COR-L47 (cell line): ENCODE data around the gene IL31.
"Not testable (repeated sequence)": the region's sequence is repeated elsewhere in the genome, so short reads cannot be mapped to it uniquely, and the experiment has no call there.

Source experiments
- DNase-seq: peaks from one replicate; lab custom pipeline; 2025; lab: John Stamatoyannopoulos, UW

The IL31 gene

DNA sequence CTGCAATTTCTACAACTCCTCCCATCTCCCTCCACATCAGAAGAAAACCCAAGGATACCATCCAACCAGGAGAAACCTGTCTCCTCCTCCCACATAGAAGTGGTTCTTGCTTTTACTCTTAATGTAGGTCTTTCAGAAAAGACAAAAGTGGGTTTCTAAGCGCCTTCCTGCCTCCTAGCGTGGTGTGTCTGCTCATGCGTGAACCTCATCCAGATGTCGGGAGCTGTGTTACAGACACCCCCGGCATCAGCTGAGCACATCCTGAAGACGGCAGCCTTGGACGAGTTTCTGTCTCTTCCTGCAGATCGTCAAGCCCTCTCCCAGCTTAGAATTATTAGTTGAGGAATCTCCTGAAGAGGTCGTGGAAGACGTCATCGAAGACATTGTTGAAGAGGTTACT is 18.4 kb upstream of the IL31 start:
- no peak for DNase-seq

DNA sequence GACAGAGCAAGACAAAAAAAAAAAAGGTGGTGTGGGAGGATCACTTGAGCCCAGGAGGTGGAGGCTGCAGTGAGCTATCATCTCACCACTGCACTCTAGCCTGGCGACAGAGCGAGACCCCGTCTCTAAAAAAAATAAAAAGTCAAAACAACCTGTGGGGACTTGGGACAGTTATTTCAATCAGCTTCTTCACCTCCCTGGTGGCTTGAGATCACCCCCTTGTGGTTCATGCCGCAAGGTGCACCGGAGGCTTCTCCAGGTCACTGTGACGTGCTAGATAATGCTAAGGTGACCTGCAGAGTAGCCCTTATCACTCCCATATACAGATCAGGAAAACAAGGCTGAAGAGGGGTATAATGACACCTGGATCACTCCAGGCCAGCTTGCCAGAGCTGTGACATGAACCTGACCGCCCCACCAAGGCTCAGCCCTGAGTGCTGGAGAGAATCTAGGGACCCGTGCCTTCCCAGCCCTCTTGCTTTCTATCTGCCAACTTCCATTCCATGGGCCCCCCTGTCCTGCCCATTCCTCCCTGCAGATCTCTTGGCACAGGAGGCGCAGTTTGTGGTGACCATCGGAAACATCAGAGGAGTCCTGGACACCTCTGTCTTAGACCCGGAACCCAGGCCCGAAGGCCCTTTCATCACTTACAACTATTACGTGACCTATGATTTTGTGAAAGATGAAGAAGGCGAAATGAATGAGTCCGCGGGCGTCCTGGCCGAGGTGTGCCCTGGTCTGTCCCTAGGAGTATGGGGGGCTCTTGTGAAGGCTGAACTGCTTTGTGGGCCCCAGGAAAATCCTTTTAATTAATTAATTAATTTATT is 17.0 kb upstream of the IL31 start:
- no peak for DNase-seq

DNA sequence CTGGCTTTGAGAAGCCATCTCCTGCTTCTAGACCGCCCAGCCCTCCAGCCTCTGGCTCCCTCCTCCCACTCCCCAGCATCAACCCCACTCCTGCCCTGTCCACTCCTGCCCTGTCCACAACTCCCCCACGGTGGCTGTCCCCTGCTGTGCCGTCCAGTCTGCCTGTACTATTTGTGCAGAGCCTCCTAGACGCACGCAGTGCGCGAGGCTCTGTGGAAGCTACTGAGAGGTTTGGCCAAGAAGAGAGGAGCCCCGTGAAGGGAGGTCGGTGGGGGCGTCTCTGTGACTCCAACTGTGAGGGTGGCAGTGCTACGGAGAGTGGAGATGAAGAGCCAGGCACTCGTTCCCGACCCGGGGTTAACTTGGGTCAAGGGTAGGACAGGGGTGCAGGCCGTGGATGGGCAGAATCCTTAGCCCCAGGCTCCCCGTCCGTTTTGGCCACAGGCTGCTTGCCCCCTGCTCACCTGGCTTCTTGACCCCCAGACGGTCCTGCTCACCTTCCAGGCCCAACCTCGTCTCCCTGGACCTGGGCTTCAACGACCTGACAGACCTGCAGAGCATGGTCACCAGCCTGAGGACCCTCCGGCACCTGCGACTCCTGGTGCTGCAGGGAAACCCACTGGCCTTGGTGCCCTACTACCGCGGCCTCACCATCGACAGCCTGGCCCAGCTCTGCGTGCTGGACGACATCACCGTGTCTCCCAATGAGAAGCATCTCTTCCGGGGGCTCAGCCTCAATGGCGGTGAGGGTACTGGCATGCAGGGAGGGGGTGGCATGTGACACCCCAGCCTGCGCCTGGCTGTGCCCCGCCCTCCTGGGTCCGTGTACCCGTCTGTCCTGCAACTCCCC is 15.8 kb upstream of the IL31 start:
- DNase-seq, result no peak

DNA sequence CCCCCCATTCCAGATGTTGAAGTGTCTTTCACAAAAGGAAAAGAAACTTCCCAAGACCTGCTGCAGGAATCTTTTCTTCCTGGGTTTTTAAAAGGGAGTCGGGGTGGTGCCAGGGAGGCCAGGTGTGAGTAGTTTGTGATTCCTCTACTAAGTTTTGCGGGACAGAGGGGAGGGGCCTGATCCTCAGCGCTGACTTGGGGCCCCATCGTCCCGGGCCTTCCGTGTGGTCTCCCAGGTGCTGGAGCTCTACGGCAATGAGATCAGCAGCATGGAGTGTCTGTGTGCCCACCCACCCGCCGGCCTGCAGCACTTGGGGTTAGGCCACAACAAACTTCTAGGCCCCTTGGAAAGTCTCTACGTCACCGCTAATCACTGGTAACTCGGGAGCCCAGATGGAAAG is 13.4 kb upstream of the IL31 start:
- no peak for DNase-seq

DNA sequence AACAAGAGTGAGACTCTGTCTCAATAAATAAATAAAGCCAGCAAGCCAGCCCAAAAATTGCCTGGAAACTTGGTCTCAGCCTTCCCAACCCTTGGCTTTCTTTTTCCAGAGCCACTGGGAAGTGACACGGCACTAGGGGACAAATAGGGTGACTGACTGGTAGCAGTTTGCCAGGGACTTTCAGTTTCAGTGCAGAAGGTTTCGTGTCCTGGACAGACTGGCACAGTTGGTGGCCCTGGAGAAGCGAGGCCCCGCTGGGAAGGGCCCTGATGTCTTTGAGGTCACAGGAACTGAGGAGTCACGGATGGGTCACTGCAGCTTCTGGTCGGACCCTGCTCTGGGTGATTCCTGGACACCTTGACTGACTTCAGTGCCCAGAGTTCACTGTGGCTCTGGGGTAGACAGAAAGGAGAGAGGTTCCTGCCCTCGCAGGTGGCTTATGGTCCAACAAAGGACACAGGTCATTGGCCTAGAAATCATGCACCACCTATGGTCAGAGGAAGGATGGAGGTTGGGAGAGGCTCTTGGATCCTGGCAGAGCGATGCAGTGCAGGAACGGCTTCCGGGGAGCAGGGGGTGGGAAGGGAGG is 11.6 kb upstream of the IL31 start:
- DNase-seq, result no peak

DNA sequence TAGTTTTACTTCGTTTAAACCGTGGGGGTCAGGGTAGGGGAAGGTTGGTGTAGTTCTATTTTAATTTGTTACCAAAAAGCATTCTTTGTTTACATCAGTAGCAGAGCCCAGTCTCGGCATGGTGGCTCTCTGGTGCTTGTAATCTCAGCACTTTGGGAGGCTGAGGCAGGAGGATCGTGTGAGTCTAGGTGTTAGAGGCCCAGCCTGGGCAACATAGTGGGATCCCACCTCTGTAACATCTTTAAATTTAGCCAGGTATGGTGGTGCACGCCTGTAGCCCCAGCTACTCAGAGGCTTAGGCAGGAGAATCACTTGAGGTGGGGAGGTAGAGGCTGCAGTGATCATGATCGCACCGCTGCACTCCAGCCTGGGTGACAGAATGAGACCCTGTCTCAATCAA is 11.1 kb upstream of the IL31 start:
- DNase-seq, result no peak

DNA sequence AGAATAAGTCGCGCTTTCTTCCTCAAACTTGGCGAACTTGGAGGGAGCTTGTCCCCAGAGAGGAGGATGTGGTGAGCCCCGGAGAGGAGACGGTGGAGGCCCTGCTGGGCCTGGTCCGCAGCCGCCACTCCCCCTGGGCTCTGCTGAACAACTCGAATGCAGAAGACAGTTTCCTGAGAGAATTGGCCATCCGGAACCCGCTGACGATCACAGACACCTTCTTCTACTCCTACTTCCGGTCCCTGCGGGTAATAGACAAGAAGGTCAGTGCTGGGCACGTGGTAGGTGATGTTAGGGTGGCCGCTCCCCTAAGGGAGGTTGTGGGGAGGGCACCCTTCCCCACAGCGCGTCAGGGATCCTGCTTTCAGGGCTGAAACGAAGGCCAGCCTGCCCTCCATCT is 10.5 kb upstream of the IL31 start:
- no peak for DNase-seq

DNA sequence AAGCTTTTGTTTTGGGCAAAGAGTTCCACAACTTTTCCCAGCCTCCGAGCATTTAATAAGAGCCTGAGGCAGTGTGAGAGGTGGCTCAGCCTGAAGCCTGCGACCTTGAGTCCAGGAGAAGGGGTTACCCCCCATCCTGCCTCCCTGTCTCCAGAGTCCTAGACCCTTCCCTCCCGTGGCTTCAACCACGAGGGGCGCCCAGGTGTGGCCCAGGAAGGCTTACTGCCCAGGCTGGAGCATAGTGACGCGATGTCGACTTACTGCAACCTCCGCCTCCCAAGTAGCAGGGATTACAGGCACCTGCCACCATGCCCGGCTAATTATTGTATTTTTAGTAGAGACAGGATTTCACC is 9.5 kb upstream of the IL31 start:
- no peak for DNase-seq

DNA sequence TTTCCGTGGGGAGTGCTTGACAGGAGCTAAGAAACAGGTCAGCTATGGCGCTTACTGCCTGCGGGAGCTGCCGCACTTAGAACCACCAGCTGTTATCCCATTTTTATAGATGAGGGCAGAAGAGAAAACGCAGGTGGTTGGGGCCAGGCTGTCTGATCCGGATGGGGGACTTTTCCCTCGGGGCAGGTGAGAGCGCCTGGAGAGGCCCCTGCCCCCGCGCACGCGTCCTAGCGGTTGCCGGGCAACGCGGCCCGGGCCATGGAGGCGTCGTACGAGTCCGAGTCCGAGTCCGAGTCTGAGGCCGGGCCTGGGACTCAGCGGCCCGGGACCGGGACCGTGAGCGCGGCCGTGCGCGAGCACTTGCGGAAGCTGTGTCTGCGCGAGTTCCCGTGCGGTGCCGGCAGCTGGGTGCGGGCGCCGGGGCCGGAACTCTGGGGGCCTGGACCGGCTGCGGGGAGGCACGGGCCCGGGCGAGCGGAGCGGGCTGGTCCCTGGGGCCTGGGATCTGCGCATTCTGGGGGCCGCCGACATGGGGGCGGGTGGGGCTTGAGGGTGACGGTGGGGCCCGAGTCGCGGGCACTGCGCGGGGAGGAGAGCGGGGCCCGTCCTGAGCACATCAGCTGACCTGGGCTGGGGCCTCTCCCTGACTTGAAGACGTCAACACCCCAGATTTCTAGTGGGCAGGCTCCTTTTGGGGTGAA is 9.0 kb upstream of the IL31 start, which contains the start of gene LRRC43:
TSS of gene LRRC43 (plus strand) at position 237 of the 701 bp plus-strand sequence. CDS start at position 259, 22 bp downstream.
- DNase-seq, result no peak

DNA sequence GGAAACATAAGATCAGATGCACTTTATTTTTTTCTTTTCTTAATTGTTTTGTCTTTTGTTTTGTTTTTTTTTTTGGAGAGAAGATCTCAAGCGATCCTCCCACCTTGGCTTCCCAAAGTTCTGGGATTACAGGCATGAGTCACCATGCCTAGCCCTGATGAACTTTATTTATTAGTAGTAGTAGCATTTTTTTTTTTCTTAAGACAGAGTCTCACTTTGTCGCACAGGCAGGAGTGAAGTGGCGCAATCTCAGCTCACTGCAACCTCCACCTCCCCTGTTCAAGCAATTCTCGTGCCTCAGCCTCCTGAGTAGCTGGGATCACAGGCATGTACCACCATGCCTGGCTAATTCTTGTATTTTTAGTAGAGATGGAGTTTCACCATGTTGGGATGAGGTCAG is 2.5 kb upstream of the IL31 start:
- DNase-seq, result not testable (repeated sequence)

DNA sequence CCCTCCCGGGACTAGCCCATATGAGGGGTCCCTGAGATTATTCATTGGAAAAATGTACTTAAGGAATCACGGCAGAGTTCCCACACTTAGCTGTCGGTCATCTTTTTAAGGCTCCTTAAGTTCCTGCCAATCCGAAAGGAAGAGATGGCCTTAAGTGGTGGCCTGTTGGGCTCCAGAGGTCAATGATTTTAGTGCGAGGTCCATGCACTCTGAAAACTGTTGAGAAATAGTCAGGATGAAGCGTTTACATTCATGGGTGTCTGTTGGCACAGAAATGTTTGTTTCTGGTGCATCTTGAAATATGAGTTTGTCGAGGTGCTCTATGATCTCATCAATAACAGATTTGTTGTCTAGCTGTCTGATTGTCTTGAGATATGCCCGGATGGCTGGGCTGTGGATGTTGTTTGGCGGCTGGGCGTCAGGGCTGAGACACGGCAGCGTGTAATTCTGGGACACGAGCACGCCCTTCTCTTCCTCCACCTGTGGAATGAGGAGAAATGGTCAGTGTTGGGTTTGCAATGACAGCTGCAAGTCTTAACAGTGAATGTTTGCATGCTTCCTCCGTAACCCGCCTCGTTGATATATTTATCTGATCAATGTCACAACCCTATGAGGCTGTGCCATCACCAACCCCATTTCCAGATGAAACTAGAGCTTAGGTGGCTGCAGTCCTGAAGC is 1.6 kb downstream of the IL31 start:
- DNase-seq, result no peak

DNA sequence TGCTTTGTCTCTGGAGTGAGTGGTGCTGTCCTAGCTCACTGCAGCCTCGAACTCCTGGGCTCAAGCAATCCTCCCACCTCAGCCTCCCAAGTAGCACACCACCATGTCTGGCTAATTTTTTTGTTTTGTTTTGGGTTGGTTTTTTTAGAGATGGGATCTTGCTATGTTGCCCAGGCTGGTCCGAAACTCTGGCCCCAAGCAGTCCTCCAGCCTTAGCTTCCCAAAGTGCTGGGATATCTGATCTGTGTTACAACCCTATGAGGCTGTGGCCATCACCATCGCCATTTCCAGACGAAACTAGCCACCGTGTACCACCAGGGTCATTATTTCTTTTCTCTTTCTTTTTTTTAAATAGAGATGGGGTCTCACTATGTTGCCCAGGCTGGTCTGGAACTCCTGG is 2.6 kb downstream of the IL31 start:
- DNase-seq, result no peak

DNA sequence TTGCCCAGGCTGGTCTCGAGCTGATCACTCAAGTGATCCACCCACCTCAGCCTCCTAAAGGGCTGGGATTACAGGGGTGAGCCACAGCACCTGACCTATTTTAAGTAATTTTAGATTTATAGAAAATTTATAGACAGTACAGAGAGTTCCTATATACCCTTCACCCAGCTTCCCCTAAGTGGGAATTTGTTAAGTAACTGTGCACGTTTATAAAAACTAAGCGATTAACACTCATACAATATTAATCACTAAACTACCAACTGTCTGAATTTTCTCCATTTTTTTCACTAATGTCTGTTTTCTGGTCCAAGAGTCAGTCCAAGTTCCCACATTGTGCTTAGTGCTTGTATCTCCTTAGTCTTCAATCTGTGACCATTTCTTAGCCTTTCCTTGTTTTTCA is 5.5 kb downstream of the IL31 start:
- no peak for DNase-seq

DNA sequence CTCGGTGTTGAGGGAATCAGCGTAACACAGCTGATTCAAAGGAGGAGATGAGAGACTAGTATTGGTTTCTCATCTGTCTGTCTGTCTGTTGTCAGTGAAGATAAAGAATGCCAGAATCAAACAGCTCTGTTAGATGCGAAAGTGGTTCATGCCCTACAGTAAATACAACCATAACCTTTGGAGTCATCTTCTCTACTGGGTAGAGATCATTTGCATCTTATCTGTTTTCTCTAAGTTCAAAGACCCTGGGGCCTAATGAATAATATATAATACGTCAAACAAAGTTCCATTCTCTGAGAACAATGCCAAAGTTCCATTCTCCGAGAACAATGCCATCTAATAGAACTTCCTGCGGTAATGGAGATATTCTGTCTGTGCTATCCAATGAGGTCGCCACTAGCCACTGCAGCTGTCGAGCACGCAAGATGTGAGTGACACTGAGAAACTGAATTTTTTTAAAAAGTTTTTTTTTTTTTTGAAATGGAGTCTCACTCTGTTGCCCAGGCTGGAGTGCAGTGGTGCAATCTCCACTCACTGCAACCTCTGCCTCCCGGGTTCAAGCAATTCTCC is 6.6 kb downstream of the IL31 start:
- no peak for DNase-seq

DNA sequence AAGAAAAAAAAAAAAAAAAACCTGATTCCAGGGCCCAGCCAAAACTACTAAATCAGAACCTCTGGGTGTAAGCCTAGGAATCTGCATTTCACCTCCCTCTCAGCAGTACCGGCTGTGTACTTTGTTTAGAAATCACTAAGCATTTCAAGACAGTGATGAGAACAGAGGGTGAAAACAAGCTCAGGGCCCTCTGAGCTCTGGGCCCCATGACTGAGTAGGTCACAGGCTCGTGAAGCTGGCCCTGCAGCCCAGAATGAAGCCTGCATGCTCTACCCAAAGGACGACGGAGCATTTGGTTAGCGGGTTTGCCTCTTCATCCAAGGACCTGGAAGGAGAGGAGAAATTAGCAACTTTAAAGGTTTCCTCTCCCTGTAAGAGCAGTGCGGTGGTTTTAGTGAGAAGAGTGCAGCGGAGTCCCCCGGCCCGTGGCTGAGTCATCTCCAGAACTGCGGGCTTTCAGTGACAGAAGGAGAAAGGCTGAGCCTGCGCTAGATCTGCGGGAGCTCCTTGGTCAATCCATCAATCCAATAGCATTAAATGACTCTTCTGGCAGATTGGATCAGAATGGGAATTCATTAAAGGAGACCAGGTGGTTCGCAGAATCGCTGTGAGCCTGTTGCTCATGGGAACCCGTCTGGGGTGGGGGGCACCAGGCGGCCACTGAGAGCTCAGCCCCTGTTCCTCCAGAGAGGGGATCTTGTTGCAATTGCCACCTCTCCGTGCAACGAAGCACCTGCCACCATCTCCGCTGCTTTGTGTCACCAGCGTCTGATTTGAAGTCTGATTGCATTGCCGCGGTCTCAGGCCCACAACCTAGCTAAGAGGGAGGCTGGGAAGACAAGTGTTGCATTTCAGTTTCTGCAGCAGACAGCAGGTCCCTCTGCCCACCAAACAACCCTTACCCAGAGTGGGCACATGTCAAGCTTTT is 7.3 kb downstream of the IL31 start:
- DNase-seq, result no peak

DNA sequence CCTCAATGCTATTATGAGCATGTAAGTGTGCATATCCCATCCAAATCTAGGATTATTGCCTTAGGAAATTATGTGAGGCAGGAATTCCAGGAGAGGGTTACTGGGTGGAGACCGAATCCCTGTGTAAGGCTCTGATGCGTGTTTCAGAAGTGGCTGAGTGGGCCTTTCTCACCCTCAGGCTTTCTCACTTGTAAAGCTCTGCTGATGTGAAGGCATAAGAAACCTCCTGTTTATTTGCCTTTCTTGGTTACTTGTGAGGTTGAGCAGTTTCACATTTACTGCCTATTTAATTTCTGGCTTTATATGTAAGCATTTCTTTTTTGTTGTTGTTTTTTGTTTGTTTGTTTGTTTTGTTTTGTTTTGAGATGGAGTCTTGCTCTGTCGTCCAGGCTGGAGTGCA is 11.0 kb downstream of the IL31 start:
- DNase-seq, result no peak

DNA sequence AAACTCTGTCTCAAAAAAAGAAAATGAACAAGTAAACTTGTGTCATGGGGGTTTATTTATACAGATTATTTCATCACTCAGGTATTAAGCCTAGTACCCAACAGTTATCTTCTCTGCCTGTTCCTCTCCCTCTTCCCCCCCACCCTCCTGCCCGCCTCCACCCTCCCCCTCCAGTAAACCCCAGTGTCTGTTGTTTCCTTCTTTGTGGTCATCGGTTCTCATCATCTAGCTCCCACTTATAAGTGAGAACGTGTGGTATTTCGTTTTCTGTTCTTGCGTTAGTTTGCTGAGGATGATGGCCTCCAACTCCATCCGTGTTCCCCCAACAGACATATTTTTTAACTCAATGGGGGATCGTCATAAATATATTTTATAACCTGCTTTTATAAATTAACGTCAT is 12.3 kb downstream of the IL31 start:
- DNase-seq, result no peak

DNA sequence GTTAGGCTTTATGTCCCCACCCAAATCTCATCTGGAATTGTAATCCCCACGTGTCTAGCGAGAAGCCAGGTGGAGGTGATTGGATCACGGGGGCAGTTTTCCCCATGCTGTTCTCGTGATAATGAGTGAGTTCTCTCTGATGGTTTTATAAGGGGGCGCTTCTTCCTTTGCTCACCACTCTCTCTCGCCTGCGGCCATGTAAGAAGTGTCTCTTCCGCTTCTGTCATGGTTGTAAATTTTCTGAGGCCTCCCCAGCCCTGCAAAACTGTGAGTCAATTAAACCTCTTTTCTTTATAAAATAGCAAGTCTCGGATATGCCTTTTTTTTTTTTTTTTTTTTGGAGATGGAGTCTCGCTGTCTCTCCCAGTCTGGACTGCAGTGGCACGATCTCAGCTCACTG is 13.3 kb downstream of the IL31 start:
- DNase-seq, result no peak

DNA sequence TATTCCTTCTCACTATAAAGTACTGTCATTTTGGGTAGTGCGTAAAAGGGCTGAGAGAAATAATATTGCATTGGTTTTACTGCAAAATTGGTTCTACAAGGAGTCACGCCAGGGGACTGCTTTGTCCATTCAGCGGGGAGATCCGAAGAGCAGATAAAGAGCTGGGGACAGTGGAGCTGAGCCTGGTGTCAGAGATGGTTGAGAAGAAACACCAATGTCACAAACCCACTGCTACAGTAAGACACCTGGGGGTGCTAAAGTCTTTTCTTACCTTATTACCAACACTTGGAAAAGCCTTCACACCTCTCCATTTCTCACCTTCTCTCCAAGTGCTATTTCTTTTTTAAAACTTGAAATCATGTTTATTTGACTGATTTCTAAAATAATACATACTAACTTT is 14.1 kb downstream of the IL31 start:
- DNase-seq, result no peak

DNA sequence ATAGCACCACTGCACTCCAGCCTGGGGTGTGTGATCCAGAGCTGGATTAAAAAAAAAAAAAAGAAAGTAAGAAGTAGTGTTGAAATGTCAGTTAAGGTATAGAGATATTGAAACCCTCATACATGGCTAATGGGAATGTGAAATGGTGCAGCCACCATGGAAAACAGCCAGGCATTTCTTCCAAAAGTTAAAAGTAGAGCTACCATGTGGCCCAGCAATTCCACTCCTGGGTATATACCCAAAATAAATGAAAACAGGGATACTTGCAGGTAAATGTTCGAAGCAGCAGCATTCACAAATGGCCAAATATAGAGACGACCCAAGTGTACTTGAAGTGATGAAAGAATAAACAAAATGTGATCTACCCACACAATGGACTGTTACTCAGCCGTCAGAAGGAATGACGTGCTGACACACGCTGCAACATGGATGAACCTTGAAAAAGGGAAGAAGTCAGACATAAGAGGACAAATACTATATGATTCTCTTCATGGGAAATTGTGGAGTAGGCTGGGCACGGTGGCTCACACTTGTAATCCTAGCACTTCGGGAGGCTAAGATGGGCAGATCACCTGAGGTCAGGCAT is 15.2 kb downstream of the IL31 start:
- no peak for DNase-seq
